ENCODE measurements around the gene SLC15A1.

DNA sequence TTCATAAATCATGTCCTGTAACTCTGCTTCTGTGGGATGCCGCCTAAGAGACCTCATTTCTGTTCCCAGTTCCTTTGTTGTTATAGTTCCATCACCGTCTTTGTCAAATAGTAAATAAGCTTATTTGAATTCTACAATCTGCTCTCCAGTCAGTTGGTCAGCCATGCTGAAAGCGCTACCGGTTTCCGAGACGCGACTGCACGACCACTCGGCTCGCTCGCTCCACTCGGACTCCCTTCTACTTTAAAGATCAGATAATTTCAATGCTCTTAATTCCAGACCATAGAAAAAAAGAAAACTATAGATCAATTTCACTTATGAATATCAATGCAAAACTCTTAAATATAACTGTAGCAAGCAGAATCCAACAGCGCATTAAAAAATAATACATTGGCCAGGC, 111.4 kb downstream of the SLC15A1 start:
- TF ChIP-seq, protein P1, sequence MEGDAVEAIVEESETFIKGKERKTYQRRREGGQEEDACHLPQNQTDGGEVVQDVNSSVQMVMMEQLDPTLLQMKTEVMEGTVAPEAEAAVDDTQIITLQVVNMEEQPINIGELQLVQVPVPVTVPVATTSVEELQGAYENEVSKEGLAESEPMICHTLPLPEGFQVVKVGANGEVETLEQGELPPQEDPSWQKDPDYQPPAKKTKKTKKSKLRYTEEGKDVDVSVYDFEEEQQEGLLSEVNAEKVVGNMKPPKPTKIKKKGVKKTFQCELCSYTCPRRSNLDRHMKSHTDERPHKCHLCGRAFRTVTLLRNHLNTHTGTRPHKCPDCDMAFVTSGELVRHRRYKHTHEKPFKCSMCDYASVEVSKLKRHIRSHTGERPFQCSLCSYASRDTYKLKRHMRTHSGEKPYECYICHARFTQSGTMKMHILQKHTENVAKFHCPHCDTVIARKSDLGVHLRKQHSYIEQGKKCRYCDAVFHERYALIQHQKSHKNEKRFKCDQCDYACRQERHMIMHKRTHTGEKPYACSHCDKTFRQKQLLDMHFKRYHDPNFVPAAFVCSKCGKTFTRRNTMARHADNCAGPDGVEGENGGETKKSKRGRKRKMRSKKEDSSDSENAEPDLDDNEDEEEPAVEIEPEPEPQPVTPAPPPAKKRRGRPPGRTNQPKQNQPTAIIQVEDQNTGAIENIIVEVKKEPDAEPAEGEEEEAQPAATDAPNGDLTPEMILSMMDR (tag by site-specific recombination; IDR thresholded peaks at IDR 0.05) = no peak
- TF ChIP-seq, protein P2, sequence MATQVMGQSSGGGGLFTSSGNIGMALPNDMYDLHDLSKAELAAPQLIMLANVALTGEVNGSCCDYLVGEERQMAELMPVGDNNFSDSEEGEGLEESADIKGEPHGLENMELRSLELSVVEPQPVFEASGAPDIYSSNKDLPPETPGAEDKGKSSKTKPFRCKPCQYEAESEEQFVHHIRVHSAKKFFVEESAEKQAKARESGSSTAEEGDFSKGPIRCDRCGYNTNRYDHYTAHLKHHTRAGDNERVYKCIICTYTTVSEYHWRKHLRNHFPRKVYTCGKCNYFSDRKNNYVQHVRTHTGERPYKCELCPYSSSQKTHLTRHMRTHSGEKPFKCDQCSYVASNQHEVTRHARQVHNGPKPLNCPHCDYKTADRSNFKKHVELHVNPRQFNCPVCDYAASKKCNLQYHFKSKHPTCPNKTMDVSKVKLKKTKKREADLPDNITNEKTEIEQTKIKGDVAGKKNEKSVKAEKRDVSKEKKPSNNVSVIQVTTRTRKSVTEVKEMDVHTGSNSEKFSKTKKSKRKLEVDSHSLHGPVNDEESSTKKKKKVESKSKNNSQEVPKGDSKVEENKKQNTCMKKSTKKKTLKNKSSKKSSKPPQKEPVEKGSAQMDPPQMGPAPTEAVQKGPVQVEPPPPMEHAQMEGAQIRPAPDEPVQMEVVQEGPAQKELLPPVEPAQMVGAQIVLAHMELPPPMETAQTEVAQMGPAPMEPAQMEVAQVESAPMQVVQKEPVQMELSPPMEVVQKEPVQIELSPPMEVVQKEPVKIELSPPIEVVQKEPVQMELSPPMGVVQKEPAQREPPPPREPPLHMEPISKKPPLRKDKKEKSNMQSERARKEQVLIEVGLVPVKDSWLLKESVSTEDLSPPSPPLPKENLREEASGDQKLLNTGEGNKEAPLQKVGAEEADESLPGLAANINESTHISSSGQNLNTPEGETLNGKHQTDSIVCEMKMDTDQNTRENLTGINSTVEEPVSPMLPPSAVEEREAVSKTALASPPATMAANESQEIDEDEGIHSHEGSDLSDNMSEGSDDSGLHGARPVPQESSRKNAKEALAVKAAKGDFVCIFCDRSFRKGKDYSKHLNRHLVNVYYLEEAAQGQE (tag by site-specific recombination; IDR thresholded peaks at IDR 0.05) = no peak
- no peak for TF ChIP-seq HOXA7 (CRISPR knock-in tag; IDR thresholded peaks at IDR 0.05; ENCODE audit: borderline replicate concordance)
- TF ChIP-seq, protein P3, sequence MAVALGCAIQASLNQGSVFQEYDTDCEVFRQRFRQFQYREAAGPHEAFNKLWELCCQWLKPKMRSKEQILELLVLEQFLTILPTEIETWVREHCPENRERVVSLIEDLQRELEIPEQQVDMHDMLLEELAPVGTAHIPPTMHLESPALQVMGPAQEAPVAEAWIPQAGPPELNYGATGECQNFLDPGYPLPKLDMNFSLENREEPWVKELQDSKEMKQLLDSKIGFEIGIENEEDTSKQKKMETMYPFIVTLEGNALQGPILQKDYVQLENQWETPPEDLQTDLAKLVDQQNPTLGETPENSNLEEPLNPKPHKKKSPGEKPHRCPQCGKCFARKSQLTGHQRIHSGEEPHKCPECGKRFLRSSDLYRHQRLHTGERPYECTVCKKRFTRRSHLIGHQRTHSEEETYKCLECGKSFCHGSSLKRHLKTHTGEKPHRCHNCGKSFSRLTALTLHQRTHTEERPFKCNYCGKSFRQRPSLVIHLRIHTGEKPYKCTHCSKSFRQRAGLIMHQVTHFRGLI (tag by site-specific recombination; IDR thresholded peaks at IDR 0.05) = no peak

All from HEK293 (cell line).